Naive thymus-derived CD8-positive, alpha-beta T cell (primary cell): ENCODE data around the gene ZNF845. TPM values are rescaled to one million over a fixed set of nuclear protein-coding genes. Genes with fewer than 3 reads are reported as not detected.
"Not testable (repeated sequence)": the region's sequence is repeated elsewhere in the genome, so short reads cannot be mapped to it uniquely, and the experiment has no call there.

ENCODE experiments used
- ATAC-seq, 2 donors: fragments of 150-1000 bp; cut with Tn5 transposase in 1 of 2; sonication (Bioruptor Pico), chemical (Tn5 transposase) in 1 of 2; 1 replicate in 1 of 2; 2 replicates in 1 of 2; pipeline ENCODE4 v1.10.0; 2021; ENCODE audit warnings: mild to moderate bottlenecking in 2 of 2, moderate library complexity in 2 of 2
- POLR2A ChIA-PET: fragments of 350-600 bp; sonication (Branson Sonifier 250); formaldehyde crosslinking; loops from one replicate; lab custom pipeline; 2021; ENCODE audit warnings: antibody characterized with exemption; lab: Charles Lee
- DNase-seq, 10 donors: peaks; one replicate each; pipeline versions ENCODE4 v3.0.0 to v3.0.0-alpha.2; 2020 to 2022
- H3K27ac Mint-ChIP-seq, 10 donors: one replicate each; pipeline ENCODE4 v1.8.0; 2020 to 2022; ENCODE audit warnings: mild to moderate bottlenecking in 10 of 10, mixed read lengths in 10 of 10, moderate library complexity in 4 of 10, inconsistent platforms in 1 of 10
- H3K27me3 Mint-ChIP-seq, 5 donors: one replicate each; pipeline ENCODE4 v1.8.0; 2021 to 2022; ENCODE audit warnings: mixed read lengths in 5 of 5
- H3K36me3 Mint-ChIP-seq, 3 donors: one replicate each; pipeline ENCODE4 v1.8.0; 2020 to 2022; ENCODE audit warnings: mixed read lengths in 3 of 3, mild to moderate bottlenecking in 2 of 3, inconsistent platforms in 1 of 3
- H3K4me1 Mint-ChIP-seq, 4 donors: one replicate each; pipeline ENCODE4 v1.8.0; 2021 to 2022; ENCODE audit warnings: mixed read lengths in 4 of 4
- H3K4me3 Mint-ChIP-seq, 10 donors: one replicate each; pipeline ENCODE4 v1.8.0; 2020 to 2022; ENCODE audit warnings: mild to moderate bottlenecking in 10 of 10, mixed read lengths in 10 of 10, moderate library complexity in 6 of 10, inconsistent platforms in 1 of 10
- H3K9me3 Mint-ChIP-seq, 9 donors: one replicate each; pipeline ENCODE4 v1.8.0; 2020 to 2022; ENCODE audit warnings: mixed read lengths in 9 of 9, mild to moderate bottlenecking in 3 of 9, inconsistent platforms in 1 of 9, moderate library complexity in 1 of 9
- polyA plus RNA-seq, 3 donors: library from polyadenylated mRNA; unstranded; fragments of 300-500 nt; fragmentation: Illumina TruSeq; gene quantifications; one replicate each; pipeline ENCODE4 v1.2.3, GENCODE V29; 2021
- total RNA-seq, 8 experiments: library from RNA in 2 of 8; stranded (reverse) in 2 of 8; gene quantifications; one replicate each; pipeline ENCODE4 v1.2.3 and lab custom pipeline; 2021 to 2026

Gene ZNF845
- total and polyA plus RNA-seq, 5 experiments from 2014 or later = 3.2 to 13.1 (median 11.7) TPM

DNA sequence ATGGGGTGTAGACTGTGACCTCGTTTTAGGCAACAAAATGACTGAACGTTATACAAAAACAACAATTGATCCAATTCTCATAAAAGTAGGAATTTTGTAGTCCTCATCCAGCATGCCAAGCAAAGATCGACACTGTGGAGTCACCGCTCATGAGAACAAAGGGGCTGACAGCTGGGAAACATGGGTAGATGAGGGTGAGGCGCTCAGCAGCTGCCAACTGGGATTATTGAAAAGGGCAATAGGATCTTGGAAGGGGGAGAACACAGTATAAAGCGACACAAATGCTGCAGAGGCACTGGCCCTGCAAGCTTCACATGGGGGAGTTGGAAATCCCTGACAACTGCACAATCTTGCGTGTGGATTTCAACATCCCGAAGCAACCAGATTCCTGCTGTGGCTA, 56.0 kb downstream of the ZNF845 start:
- DNase-seq (no peak), ATAC-seq (no peak)
- POLR2A ChIA-PET = no interaction called here
- Mint-ChIP-seq H3K9me3 (peaks cover 10 to 79% (median 41%) of the 10 kb centered on the region in 9 donors), H3K27ac (no peak overlapping the region), H3K4me3 (no peak overlapping the region), H3K36me3 (peaks cover 22 to 39% (median 38%) of the 10 kb centered on the region in 3 donors), H3K27me3 (no peaks in the 10 kb centered on the region), H3K4me1 (peaks cover 0 to 4% (median 2%) of the 10 kb centered on the region in 4 donors)

DNA sequence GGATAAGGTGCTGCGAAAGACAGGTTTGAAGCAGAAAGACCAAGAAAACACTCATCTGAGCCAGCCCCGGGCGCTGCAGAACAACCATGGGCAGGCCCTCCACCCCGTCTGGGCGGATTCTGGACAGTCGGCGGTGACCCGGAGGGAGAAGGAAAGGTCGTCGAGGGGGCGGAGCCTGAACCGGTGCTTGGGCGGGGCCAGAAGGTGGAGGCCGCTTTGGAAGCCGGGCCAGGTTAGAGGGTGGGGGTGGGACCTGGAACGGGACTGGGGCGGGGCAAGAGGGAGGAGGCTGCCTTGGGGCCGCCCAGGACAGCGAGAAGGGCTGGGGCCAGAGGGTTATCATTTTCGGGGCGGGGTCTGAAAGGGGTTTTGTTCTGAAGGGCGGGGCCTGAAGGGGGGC, 56.4 kb downstream of the ZNF845 start:
- Mint-ChIP-seq H3K36me3 (peaks cover 18 to 35% (median 34%) of the 10 kb centered on the region in 3 donors), H3K4me3 (no peak overlapping the region), H3K4me1 (peaks cover 0 to 8% (median 5%) of the 10 kb centered on the region in 4 donors), H3K27me3 (no peaks in the 10 kb centered on the region), H3K27ac (no peak overlapping the region), H3K9me3 (peaks cover 10 to 77% (median 39%) of the 10 kb centered on the region in 9 donors)
- DNase-seq (no peak), ATAC-seq (no peak)
- POLR2A ChIA-PET = no interaction called here

DNA sequence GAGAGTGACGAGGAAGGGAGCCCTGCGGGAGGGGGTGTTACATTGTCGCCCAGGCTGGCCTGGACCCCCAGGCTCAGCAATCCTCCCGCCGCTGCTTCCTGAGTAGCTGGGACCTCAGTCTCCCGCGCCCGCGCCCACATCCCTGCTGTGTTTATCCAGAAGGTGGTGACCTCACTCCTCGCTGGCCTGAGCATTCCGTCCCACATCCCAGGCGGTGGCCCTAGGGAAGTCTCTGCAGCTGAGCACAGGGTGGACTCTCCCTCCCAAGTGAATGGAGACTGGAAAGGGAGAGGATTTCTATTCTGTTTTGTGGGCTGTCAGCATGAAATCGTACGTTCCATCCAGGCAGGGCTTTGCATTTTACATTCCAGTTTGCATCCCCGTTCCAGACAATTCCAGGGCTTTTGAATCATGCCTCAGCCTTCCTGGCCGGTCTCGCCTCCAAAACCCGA, 61.0 kb downstream of the ZNF845 start:
- Mint-ChIP-seq H3K4me1 (peaks cover 8 to 32% (median 26%) of the 10 kb centered on the region in 4 donors), H3K4me3 (peak overlapping the region; percentile 85 to 99 (median 96)), H3K36me3 (peaks cover 3 to 27% (median 20%) of the 10 kb centered on the region in 3 donors), H3K27ac (peak overlapping the region; percentile 83 to 97 (median 92)), H3K9me3 (peaks cover 0 to 35% (median 12%) of the 10 kb centered on the region in 9 donors), H3K27me3 (no peaks in the 10 kb centered on the region)
- POLR2A ChIA-PET = interaction anchor here (0.5 to 1.5 kb wide), 5 partner anchors 23 to 139 kb away, joined by 3 to 5 read pairs (median 4); no protein-coding TSS in a partner anchor
- no peak for DNase-seq
- ATAC-seq = no peak

DNA sequence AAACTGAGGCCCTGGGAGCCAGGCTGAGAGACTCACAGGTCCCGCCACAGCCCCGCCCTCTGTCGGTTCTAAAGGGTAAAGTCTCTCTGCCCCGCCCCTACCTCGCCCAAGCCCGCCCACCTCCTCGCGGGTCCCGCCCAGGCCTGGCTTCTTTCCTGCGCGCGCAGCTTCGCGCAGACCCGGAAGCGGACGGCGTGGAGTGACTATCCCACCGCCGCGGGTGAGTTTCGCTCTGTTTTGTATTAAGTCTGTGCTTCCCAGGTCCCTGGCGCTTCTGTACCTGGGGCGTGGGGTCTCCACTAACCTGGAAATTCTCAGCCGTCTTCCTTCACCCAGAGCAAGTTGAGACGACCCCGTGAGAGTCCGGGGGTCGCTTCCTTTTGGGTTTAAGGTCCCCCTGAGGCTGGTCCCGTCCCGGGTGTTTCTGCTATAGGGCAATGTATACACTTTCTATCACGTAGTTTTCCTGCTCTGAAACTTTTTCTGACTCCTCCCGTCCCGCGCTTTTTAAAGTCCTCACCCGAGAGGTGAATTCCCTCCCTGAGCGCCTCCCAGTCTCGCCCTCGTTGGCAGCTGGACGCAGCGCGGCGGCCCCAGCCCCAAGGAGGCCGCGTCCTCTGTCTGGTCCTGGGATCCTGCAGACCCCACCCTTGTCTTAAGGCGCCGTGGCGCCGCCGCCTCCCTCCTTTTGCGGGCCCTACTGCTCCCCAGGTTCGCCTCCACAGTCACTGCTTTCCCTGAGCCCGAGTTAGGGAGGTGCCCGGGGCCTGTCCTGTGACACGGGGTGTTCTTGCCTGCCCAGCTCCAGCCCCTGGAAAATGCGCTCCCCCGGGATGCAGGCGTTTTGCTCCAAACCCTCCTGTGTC, 61.7 kb downstream of the ZNF845 start, which contains the start of gene ZNF765:
TSS of gene ZNF765 (plus strand) at position 176 of the 866 bp plus-strand sequence. CDS start 2,867 bp downstream, outside the sequence.
- POLR2A ChIA-PET = interaction anchor here (0.5 to 1.5 kb wide), 6 partner anchors 24 to 140 kb away, joined by 3 to 5 read pairs (median 4); no protein-coding TSS in a partner anchor
- Mint-ChIP-seq H3K4me1 (peaks cover 8 to 34% (median 29%) of the 10 kb centered on the region in 4 donors), H3K27me3 (no peaks in the 10 kb centered on the region), H3K4me3 (peak within 1 kb of the TSS; percentile 85 to 99 (median 96)), H3K27ac (peak within 1 kb of the TSS; percentile 83 to 97 (median 92)), H3K9me3 (peaks cover 0 to 33% (median 11%) of the 10 kb centered on the region in 9 donors), H3K36me3 (peaks cover 4 to 32% (median 25%) of the 10 kb centered on the region in 3 donors)
- DNase-seq (peak; percentile 92 to 98 (median 97)), ATAC-seq (peak; percentile 96 to 98)

DNA sequence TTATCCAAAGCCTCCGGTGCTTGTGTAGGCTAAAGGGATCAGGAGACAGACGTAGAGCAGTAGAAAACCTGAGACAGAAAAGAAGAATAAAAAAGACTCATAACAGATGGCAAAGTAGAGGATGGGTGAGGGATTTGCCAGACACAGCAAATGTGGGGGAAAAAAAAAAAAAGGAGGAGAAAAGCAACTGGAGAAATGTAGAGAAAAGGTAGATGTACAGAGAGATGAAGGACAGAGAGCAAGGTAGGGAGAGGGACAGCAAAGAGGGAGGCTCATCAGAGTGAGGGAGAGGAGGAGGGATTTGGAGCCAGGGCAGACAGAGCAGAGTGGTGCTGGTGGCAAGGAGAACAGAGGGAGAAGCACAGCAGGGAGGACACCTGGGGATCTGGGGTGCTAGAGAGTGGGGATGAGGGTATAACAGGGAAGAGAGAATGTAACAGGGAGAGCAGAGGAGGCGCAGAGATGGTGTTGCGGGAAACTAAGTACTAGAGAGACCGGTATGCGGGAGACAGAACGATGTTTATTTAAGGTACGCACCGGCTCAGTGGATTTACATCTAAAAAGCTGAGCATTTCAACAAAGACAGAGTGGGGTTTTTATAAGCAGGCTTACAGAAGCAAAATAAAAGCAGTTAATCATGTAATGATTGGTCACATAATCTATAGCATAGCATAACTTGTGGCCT, 62.4 kb downstream of the ZNF845 start:
- Mint-ChIP-seq H3K36me3 (peaks cover 6 to 34% (median 32%) of the 10 kb centered on the region in 3 donors), H3K4me1 (peaks cover 8 to 35% (median 30%) of the 10 kb centered on the region in 4 donors), H3K4me3 (peak overlapping the region; percentile 85 to 99 (median 96)), H3K27ac (peak overlapping the region; percentile 83 to 97 (median 92)), H3K9me3 (peaks cover 0 to 30% (median 12%) of the 10 kb centered on the region in 9 donors)
- DNase-seq = peak in 2 of 10 donors; percentile 1 to 11
- POLR2A ChIA-PET = interaction anchor here (1.0 kb wide), 1 partner anchor 66 kb away, joined by 5 read pairs; no protein-coding TSS in a partner anchor
- not testable (repeated sequence) for ATAC-seq, H3K27me3 Mint-ChIP-seq

DNA sequence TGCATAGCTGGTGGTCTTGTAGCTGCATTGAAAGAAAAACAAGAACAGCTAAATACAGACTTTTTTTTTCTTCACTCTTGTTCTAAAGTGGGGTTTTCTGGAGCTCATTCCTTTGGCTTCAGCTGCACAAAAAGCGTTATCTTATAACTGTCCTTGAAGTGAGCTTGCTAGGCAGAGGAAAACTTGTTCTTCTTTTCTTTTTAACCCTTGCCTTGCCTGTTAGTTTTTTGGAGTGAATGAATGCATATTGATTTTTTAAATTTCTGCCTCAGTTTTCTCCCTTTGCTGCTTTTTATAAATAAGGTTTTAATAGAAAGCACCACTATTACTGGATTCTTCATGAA, 62.9 kb downstream of the ZNF845 start:
- peaks cover 6 to 36% (median 35%) of the 10 kb centered on the region in 3 donors for H3K36me3 Mint-ChIP-seq
- H3K4me3 Mint-ChIP-seq = peak overlapping the region; percentile 85 to 99 (median 96)
- ATAC-seq (no peak), DNase-seq (peak in 1 of 10 donors; percentile 0)
- peaks cover 8 to 35% (median 30%) of the 10 kb centered on the region in 4 donors for H3K4me1 Mint-ChIP-seq
- peaks cover 0 to 30% (median 9%) of the 10 kb centered on the region in 9 donors for H3K9me3 Mint-ChIP-seq
- H3K27me3 Mint-ChIP-seq = no peaks in the 10 kb centered on the region
- POLR2A ChIA-PET = no interaction called here
- H3K27ac Mint-ChIP-seq = peak overlapping the region in 7 of 10 donors; percentile 14 to 97 (median 85)

DNA sequence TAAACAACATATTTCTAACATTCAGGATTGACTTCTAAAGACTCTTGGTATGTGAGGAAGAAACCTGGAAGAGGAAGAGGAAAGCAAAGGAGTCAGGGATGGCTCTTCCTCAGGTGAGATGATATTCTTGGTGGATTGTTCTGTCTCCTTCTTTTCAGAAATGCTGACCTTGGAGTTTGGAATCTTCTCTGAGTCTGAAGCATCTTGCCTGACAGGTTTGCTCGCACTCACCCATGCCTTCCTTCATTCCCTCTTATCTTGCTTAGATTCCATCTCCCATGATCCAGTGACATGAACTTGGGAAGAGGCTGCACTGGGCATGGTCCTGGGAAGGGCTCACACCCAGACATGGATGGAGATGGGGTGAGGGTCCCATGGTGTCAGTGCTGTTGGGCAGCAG, 64.4 kb downstream of the ZNF845 start:
- Mint-ChIP-seq H3K36me3 (peaks cover 6 to 51% (median 49%) of the 10 kb centered on the region in 3 donors), H3K9me3 (peaks cover 0 to 35% (median 6%) of the 10 kb centered on the region in 9 donors), H3K4me1 (peaks cover 8 to 35% (median 30%) of the 10 kb centered on the region in 4 donors), H3K4me3 (peak overlapping the region in 3 of 10 donors; percentile 12 to 63 (median 50))
- ATAC-seq, POLR2A ChIA-PET, H3K27me3 Mint-ChIP-seq, DNase-seq, H3K27ac Mint-ChIP-seq: not testable (repeated sequence)

Other genes starting within 250 kb of the ZNF845 start
- gene ZNF160, start 230.3 kb upstream of the ZNF845 start, total RNA-seq = 10 to 100 TPM; 74.0 to 87.3 TPM
- gene ZNF160, start 230.3 kb upstream of the ZNF845 start, polyA plus RNA-seq = 10 to 100 TPM; 18.0 to 29.1 (median 19.1) TPM
- gene ZNF415, start 200.8 kb upstream of the ZNF845 start, total RNA-seq = 1 to 10 TPM; 5.1 to 5.3 TPM
- 1 to 10 TPM in 2 of 3 donors, under 1 TPM in 1; 0.92 to 3.7 (median 2.6) TPM for gene ZNF415, start 200.8 kb upstream of the ZNF845 start, polyA plus RNA-seq
- 10 to 100 TPM; 26.0 to 27.1 TPM for gene ZNF347, start 174.7 kb upstream of the ZNF845 start, total RNA-seq
- 1 to 10 TPM; 5.8 to 7.7 (median 7.4) TPM for gene ZNF347, start 174.7 kb upstream of the ZNF845 start, polyA plus RNA-seq
- gene ZNF665, start 140.4 kb upstream of the ZNF845 start, total RNA-seq = 10 to 100 TPM; 12.9 to 15.3 TPM
- gene ZNF665, start 140.4 kb upstream of the ZNF845 start, polyA plus RNA-seq = 10 to 100 TPM in 1 of 3 donors, 1 to 10 TPM in 2; 7.5 to 10.1 (median 8.3) TPM
- 10 to 100 TPM; 38.5 to 39.1 TPM for gene ZNF677, start 78.9 kb upstream of the ZNF845 start, total RNA-seq
- gene ZNF677, start 78.9 kb upstream of the ZNF845 start, polyA plus RNA-seq = 10 to 100 TPM; 18.1 to 31.2 (median 28.4) TPM
- gene VN1R2, start 75.5 kb upstream of the ZNF845 start, total RNA-seq = under 1 TPM in 1 of 2 experiments, not detected in 1; 0.29 TPM
- not detected for gene VN1R2, start 75.5 kb upstream of the ZNF845 start, polyA plus RNA-seq
- not detected for gene VN1R4, start 66.0 kb upstream of the ZNF845 start, total RNA-seq
- not detected for gene VN1R4, start 66.0 kb upstream of the ZNF845 start, polyA plus RNA-seq
- gene ZNF525, start 32.0 kb downstream of the ZNF845 start, total RNA-seq = 10 to 100 TPM; 36.3 to 37.7 TPM
- 10 to 100 TPM in 1 of 3 donors, 1 to 10 TPM in 2; 9.4 to 17.1 (median 9.6) TPM for gene ZNF525, start 32.0 kb downstream of the ZNF845 start, polyA plus RNA-seq
- 10 to 100 TPM; 17.2 to 18.4 TPM for gene ZNF765, start 61.4 kb downstream of the ZNF845 start, total RNA-seq
- 1 to 10 TPM; 6.4 to 7.9 (median 7.0) TPM for gene ZNF765, start 61.4 kb downstream of the ZNF845 start, polyA plus RNA-seq
- gene ZNF761, start 98.2 kb downstream of the ZNF845 start, total RNA-seq = 10 to 100 TPM; 17.9 to 19.1 TPM
- 10 to 100 TPM in 2 of 3 donors, 1 to 10 TPM in 1; 7.9 to 11.0 (median 10.1) TPM for gene ZNF761, start 98.2 kb downstream of the ZNF845 start, polyA plus RNA-seq
- 10 to 100 TPM in 1 of 2 experiments, 1 to 10 TPM in 1; 10.0 to 11.0 TPM for gene ZNF813, start 134.0 kb downstream of the ZNF845 start, total RNA-seq
- 1 to 10 TPM; 4.8 to 6.9 (median 6.6) TPM for gene ZNF813, start 134.0 kb downstream of the ZNF845 start, polyA plus RNA-seq
- 10 to 100 TPM; 52.4 to 60.9 TPM for gene ZNF331, start 204.4 kb downstream of the ZNF845 start, total RNA-seq
- 10 to 100 TPM; 31.1 to 35.2 (median 31.2) TPM for gene ZNF331, start 204.4 kb downstream of the ZNF845 start, polyA plus RNA-seq